Activated T-helper 1 cell treated with anti-CD3 and anti-CD28 coated beads, Interleukin-12 subunit alpha, Interleukin-12 subunit beta, Interleukin-2, Interleukin-4 antibody, amounts not matched to agents 30 ng/mL and 10 ng/mL and 1 ng/mL, durations not matched to agents 14 hours and 24 hours and 36 hours (primary cell): ENCODE data around the gene SZT2. TPM values are rescaled to one million over a fixed set of nuclear protein-coding genes. Genes with fewer than 3 reads are reported as not detected.
A peak's percentile ranks its signal among the peaks of the same experiment; 100 is the strongest.

Experiments
- DNase-seq: peaks from one replicate; pipeline ENCODE4 v3.0.0; 2021; ENCODE audit warnings: low spot score
- H3K27ac Mint-ChIP-seq: one replicate; pipeline ENCODE4 v1.8.0; 2021; ENCODE audit warnings: mild to moderate bottlenecking, mixed read lengths
- H3K27me3 Mint-ChIP-seq: one replicate; pipeline ENCODE4 v1.8.0; 2022; ENCODE audit warnings: mild to moderate bottlenecking, moderate library complexity, mixed read lengths; ENCODE audit not compliant: insufficient read depth
- H3K36me3 Mint-ChIP-seq: one replicate; pipeline ENCODE4 v1.8.0; 2021; ENCODE audit warnings: low read depth, mixed read lengths
- H3K4me1 Mint-ChIP-seq: one replicate; pipeline ENCODE4 v1.8.0; 2021; ENCODE audit warnings: low read depth, mixed read lengths
- H3K4me3 Mint-ChIP-seq: one replicate; pipeline ENCODE4 v1.8.0; 2021; ENCODE audit warnings: mild to moderate bottlenecking, moderate library complexity, mixed read lengths
- H3K9me3 Mint-ChIP-seq: one replicate; pipeline ENCODE4 v1.8.0; 2021; ENCODE audit warnings: mixed read lengths
- intact Hi-C: fragments of 100-400 bp; cut with micrococcal nuclease; formaldehyde crosslinking; loops from one replicate; pipeline ENCODE4 v1.15.1; 2024
- total RNA-seq: library from RNA; stranded (reverse); gene quantifications from 2 replicates; pipeline ENCODE4 v1.2.3, GENCODE V29; 2022

SZT2 gene
- total RNA-seq, 1 donor from 2014 or later: 59.2 TPM

- H3K27ac Mint-ChIP-seq: no peak overlapping the region
- no peak overlapping the region for H3K4me3 Mint-ChIP-seq
- intact Hi-C loops: no loop called here
- H3K27me3 Mint-ChIP-seq: no peaks in the 10 kb centered on the region
- no peaks in the 10 kb centered on the region for H3K9me3 Mint-ChIP-seq
- peaks cover 20% of the 10 kb centered on the region for H3K4me1 Mint-ChIP-seq
- no peak for DNase-seq
- peaks cover 11% of the 10 kb centered on the region for H3K36me3 Mint-ChIP-seq
Observed at GRCh38 chr1:43352881-43353280, 36.8 kb upstream of the SZT2 start.

GRCh38 chr1:43354471-43354870, 35.2 kb upstream of the SZT2 start:
- Mint-ChIP-seq H3K4me1 (peaks cover 25% of the 10 kb centered on the region), H3K27me3 (no peaks in the 10 kb centered on the region), H3K36me3 (peaks cover 15% of the 10 kb centered on the region), H3K27ac (no peak overlapping the region), H3K4me3 (no peak overlapping the region), H3K9me3 (no peaks in the 10 kb centered on the region)
- no peak for DNase-seq
- intact Hi-C loops: no loop called here

DNA sequence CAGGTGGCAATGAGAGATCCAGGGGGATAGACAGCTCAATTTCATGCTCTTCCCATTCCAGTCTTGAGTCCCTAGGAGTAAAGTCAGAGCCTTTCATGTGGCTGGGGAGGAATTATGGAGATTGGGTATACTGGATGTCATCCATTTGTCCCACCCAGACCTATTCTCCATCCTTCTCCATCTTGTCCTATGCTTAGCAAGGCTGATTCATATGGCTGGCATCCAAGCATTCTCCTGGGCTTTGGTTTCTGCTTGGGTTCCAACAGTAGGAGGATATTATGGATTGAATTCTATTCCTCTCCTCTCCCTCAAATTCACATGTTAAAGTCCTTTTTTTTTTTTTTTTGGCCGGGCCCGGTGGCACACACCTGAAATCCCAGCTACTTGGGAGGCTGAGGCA, 34.8 kb upstream of the SZT2 start:
- peaks cover 25% of the 10 kb centered on the region for H3K4me1 Mint-ChIP-seq
- intact Hi-C loops: no loop called here
- H3K36me3 Mint-ChIP-seq: peaks cover 19% of the 10 kb centered on the region
- no peak overlapping the region for H3K4me3 Mint-ChIP-seq
- H3K27me3 Mint-ChIP-seq: no peaks in the 10 kb centered on the region
- no peaks in the 10 kb centered on the region for H3K9me3 Mint-ChIP-seq
- H3K27ac Mint-ChIP-seq: no peak overlapping the region
- DNase-seq: no peak

- Mint-ChIP-seq H3K4me1 (peaks cover 47% of the 10 kb centered on the region), H3K4me3 (peak overlapping the region; percentile 96), H3K9me3 (no peaks in the 10 kb centered on the region), H3K27me3 (no peaks in the 10 kb centered on the region), H3K27ac (no peak overlapping the region), H3K36me3 (peaks cover 42% of the 10 kb centered on the region)
- no peak for DNase-seq
- intact Hi-C loops: no loop called here
Observed at GRCh38 chr1:43357251-43357650, 32.4 kb upstream of the SZT2 start.

DNA sequence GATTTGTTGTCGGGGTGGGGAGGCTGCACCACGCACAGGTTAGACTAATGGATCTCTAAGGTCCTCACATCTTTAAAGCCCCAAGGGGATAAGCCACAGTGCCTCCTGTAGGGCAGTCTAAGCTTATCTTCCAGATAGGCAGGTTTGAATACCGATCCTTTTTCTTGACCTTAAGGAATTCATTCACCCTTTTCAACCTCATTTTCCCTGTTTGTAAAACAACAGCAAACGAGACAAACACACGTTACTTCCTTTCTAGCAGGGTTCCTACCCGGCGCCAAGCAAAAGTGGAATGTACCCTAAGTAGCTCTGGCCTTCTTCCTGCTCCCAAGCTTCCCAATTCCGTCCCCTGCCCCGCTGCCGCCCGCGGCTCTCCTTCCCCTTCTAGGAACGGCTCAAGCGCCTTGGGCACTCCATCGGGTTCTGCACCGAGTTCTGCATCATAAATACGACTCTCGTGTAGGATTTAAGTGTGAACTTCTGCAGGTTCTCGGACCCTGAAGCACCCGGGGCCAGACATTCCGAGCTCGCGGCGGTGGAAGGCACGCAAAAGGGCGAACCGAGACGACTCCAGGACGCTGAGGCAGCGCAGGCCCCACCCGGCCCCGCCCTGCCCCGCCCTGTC, 31.5 kb upstream of the SZT2 start:
- peak; percentile 9 for DNase-seq
- H3K27me3 Mint-ChIP-seq: no peaks in the 10 kb centered on the region
- H3K4me1 Mint-ChIP-seq: peaks cover 45% of the 10 kb centered on the region
- peak overlapping the region; percentile 90 for H3K27ac Mint-ChIP-seq
- H3K36me3 Mint-ChIP-seq: peaks cover 47% of the 10 kb centered on the region
- no peaks in the 10 kb centered on the region for H3K9me3 Mint-ChIP-seq
- intact Hi-C loops: loop anchor here (1.0 to 2.0 kb wide), 12 partner anchors 9 to 591 kb away; partner anchors contain the start of genes C1orf50, CFAP57, EBNA1BP2 and ELOVL1
- H3K4me3 Mint-ChIP-seq: peak overlapping the region; percentile 96

DNA sequence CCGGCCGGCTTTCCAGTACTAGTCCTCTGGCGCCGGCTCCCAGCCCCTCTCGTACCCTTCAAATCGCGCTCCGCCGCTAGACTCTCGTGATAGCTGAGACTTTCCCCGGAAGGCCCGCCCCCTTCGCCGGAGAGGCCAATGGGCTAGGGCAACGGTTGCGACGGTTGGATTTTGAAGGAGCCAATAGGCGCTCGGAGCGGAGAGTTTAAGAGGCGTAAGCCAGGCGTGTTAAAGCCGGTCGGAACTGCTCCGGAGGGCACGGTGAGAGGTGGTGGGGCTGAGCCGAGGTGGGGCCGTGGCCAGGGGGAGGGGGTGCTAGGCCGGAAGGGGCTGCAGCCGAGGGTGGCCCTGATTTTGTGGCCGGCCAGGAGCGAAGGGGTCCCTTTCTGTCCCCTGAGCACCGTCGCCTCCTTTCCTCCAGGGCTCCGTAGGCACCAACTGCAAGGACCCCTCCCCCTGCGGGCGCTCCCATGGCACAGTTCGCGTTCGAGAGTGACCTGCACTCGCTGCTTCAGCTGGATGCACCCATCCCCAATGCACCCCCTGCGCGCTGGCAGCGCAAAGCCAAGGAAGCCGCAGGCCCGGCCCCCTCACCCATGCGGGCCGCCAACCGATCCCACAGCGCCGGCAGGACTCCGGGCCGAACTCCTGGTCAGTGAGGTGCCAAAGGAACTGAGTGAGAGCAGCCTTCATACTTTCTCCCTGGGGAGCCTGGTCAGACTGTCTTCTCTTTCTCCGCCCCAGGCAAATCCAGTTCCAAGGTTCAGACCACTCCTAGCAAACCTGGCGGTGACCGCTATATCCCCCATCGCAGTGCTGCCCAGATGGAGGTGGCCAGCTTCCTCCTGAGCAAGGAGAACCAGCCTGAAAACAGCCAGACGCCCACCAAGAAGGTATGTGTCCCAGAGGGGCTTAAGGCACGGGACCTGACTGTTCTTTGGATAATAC, 30.7 kb upstream of the SZT2 start, which contains the start of gene CDC20:
TSS of gene CDC20 (plus strand) at position 236 of the 948 bp plus-strand sequence. CDS start at position 471, 235 bp downstream.
- Mint-ChIP-seq H3K9me3 (no peaks in the 10 kb centered on the region), H3K4me3 (peak within 1 kb of the TSS; percentile 96), H3K27ac (peak within 1 kb of the TSS; percentile 92), H3K36me3 (peaks cover 54% of the 10 kb centered on the region), H3K4me1 (peaks cover 50% of the 10 kb centered on the region), H3K27me3 (no peaks in the 10 kb centered on the region)
- peak; percentile 99 for DNase-seq
- intact Hi-C loops: loop anchor here (1.0 to 2.0 kb wide), 12 partner anchors 9 to 592 kb away; partner anchors contain the start of genes C1orf50, CFAP57, EBNA1BP2 and ELOVL1

GRCh38 chr1:43359696-43360095, 30.0 kb upstream of the SZT2 start:
- H3K9me3 Mint-ChIP-seq: no peaks in the 10 kb centered on the region
- H3K4me3 Mint-ChIP-seq: peak overlapping the region; percentile 96
- peak overlapping the region; percentile 79 for H3K27ac Mint-ChIP-seq
- intact Hi-C loops: loop anchor here (2.0 to 10.0 kb wide), 5 partner anchors 29 to 615 kb away; partner anchors contain the start of genes ATP6V0B, B4GALT2, C1orf50 and DPH2
- no peak for DNase-seq
- H3K27me3 Mint-ChIP-seq: no peaks in the 10 kb centered on the region
- H3K36me3 Mint-ChIP-seq: peaks cover 58% of the 10 kb centered on the region
- peaks cover 56% of the 10 kb centered on the region for H3K4me1 Mint-ChIP-seq

GRCh38 chr1:43360616-43361015, 29.1 kb upstream of the SZT2 start:
- H3K4me1 Mint-ChIP-seq: peaks cover 64% of the 10 kb centered on the region
- H3K36me3 Mint-ChIP-seq: peaks cover 64% of the 10 kb centered on the region
- no peaks in the 10 kb centered on the region for H3K9me3 Mint-ChIP-seq
- peak overlapping the region; percentile 96 for H3K4me3 Mint-ChIP-seq
- DNase-seq: no peak
- no peaks in the 10 kb centered on the region for H3K27me3 Mint-ChIP-seq
- intact Hi-C loops: loop anchor here (10.0 kb wide), 3 partner anchors 344 to 614 kb away; partner anchors contain the start of genes ATP6V0B, B4GALT2, DPH2 and ST3GAL3
- H3K27ac Mint-ChIP-seq: peak overlapping the region; percentile 45

DNA sequence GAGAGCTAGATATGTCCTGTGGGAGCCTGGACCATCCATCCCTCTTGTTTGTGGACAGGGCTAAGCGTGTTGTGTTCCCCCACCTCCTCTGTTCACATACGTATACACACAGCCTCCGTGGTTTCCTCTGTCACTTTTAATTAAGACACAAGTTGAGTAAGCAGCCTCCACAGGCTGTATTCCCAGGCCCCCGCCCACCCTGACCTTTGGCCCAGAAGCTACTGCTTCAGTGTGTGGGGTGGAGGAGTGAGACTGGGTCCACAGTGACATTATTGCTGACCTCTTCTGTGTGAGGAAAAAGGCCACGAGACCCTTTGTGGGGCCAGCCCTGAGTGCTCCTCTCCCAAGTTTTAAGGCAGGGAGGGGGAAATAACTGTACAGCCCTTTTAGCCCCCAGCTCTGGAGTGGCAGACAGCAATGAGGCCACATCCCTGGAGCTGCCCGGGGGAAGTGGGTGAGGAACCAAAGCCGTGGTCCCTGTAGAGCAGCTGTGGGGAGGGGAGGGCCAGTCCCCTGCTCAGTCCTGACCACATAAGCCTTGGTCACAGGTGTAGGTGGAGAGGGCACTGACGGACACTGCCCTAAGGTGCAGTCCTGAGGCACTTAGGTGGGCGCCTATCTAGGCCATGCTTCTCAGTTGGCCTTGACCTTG, 26.3 kb upstream of the SZT2 start:
- H3K36me3 Mint-ChIP-seq: peaks cover 62% of the 10 kb centered on the region
- H3K4me1 Mint-ChIP-seq: peaks cover 65% of the 10 kb centered on the region
- no peak for DNase-seq
- intact Hi-C loops: loop anchor here (10.0 kb wide), 3 partner anchors 341 to 611 kb away; partner anchors contain the start of genes ATP6V0B, B4GALT2, DPH2 and ST3GAL3
- no peaks in the 10 kb centered on the region for H3K9me3 Mint-ChIP-seq
- H3K4me3 Mint-ChIP-seq: peak overlapping the region; percentile 41
- H3K27me3 Mint-ChIP-seq: no peaks in the 10 kb centered on the region
- no peak overlapping the region for H3K27ac Mint-ChIP-seq

DNA sequence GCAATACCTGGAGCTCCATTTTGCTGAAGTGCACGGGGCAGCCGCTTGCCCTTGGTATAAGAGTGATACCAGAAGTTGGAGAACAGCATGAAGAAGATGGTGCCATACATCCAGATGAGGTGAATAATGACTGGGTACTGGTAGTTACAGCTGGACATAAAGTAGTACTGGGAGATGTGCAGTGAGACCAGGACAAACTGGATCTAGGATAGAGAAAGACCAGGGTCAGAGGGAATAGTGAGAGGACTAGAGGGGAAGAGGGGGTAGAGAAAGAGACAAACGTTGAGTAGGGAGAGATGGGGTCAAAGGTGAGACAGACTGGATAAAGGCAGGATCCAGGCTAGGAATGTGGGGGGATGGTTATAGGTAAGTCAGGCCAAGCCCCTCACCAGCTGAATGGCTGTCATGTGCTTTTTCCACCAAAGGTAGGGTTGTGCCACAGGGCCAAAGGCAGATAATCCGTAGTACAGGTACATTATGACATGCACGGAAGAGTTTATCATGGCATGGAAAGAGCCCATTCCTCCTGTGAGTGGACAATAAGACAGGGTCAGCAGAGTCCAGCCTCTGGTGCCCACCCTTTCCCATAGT, 25.7 kb upstream of the SZT2 start:
- no peak for DNase-seq
- Mint-ChIP-seq H3K27me3 (no peaks in the 10 kb centered on the region), H3K4me1 (peaks cover 69% of the 10 kb centered on the region), H3K4me3 (peak overlapping the region; percentile 41), H3K27ac (peak overlapping the region; percentile 16), H3K9me3 (no peaks in the 10 kb centered on the region), H3K36me3 (peaks cover 63% of the 10 kb centered on the region)
- intact Hi-C loops: loop anchor here (10.0 kb wide), 3 partner anchors 341 to 611 kb away; partner anchors contain the start of genes ATP6V0B, B4GALT2, DPH2 and ST3GAL3

GRCh38 chr1:43365678-43366077, 24.0 kb upstream of the SZT2 start:
- Mint-ChIP-seq H3K4me1 (peaks cover 59% of the 10 kb centered on the region), H3K36me3 (peaks cover 51% of the 10 kb centered on the region), H3K27ac (peak overlapping the region; percentile 75), H3K9me3 (no peaks in the 10 kb centered on the region), H3K27me3 (no peaks in the 10 kb centered on the region), H3K4me3 (peak overlapping the region; percentile 92)
- intact Hi-C loops: loop anchor here (5.0 to 10.0 kb wide), 6 partner anchors 93 to 683 kb away; partner anchors contain the start of genes ATP6V0B, B4GALT2, DPH2 and ST3GAL3
- no peak for DNase-seq

DNA sequence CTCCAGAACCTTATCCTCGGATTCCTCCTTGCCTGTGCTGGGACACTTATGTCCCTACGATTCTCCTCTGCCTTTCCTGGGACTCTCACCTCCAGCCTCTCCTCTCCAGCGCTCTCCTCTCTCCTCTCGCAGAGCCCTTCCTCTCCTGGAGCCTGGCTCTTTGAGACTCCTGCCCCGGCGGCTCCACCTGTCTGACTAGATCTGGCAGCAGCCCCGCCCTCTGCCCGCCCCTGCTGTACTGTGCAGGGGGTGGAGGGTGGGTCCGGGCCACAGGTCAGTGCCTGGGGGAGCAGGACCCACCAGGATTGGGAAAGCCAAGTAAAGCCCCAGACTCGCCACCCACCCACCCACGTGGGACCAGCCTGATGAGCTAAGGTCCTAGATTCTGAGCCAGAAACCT, 23.5 kb upstream of the SZT2 start:
- H3K4me3 Mint-ChIP-seq: peak overlapping the region; percentile 92
- H3K36me3 Mint-ChIP-seq: peaks cover 46% of the 10 kb centered on the region
- no peaks in the 10 kb centered on the region for H3K27me3 Mint-ChIP-seq
- DNase-seq: no peak
- H3K9me3 Mint-ChIP-seq: no peaks in the 10 kb centered on the region
- H3K4me1 Mint-ChIP-seq: peaks cover 57% of the 10 kb centered on the region
- intact Hi-C loops: loop anchor here (5.0 to 10.0 kb wide), 6 partner anchors 94 to 684 kb away; partner anchors contain the start of genes ATP6V0B, B4GALT2, DPH2 and ST3GAL3
- H3K27ac Mint-ChIP-seq: peak overlapping the region; percentile 75
